ENCODE results near the gene ZBTB7C. TPM values are rescaled to one million over a fixed set of nuclear protein-coding genes. Genes with fewer than 3 reads are reported as not detected.
A peak's percentile ranks its signal among the peaks of the same experiment; 100 is the strongest.

Gene ZBTB7C
- total RNA-seq, 2 donors from 2014 or later = 25.1 to 36.4 TPM

GRCh38 chr18:48160622-48161021 lies 248.6 kb downstream of the ZBTB7C start:
- intact Hi-C loops (cut with DNase I) = no loop called here
- Histone ChIP-seq H3K4me3 (no peak overlapping the region), H3K9me3 (no peaks in the 10 kb centered on the region), H3K36me3 (no peaks in the 10 kb centered on the region), H3K4me1 (peaks cover 5% of the 10 kb centered on the region), H3K9ac (ENCODE audit: low read depth in 2 of 2, low read length in 2 of 2) (peak overlapping the region in 1 of 2 donors; percentile 62), H3K27ac (peak overlapping the region; percentile 95), H3K27me3 (no peaks in the 10 kb centered on the region)
- DNase-seq = no peak
- no peak for TF ChIP-seq CTCF (IDR thresholded peaks at IDR 0.05)

GRCh38 chr18:48159816-48160215 lies 249.4 kb downstream of the ZBTB7C start:
- no peak overlapping the region for H3K4me3 ChIP-seq
- no peaks in the 10 kb centered on the region for H3K27me3 ChIP-seq
- no peak for TF ChIP-seq CTCF (IDR thresholded peaks at IDR 0.05)
- peaks cover 5% of the 10 kb centered on the region for H3K4me1 ChIP-seq
- H3K27ac ChIP-seq = no peak overlapping the region
- peak; percentile 21 for DNase-seq
- intact Hi-C loops (cut with DNase I) = no loop called here
- H3K36me3 ChIP-seq = no peaks in the 10 kb centered on the region
- no peaks in the 10 kb centered on the region for H3K9me3 ChIP-seq
- peak overlapping the region in 1 of 2 donors; percentile 9 for H3K9ac ChIP-seq (ENCODE audit: low read depth in 2 of 2, low read length in 2 of 2)

GRCh38 chr18:48158721-48159120 lies 250.5 kb downstream of the ZBTB7C start:
- H3K9ac ChIP-seq (ENCODE audit: low read depth in 2 of 2, low read length in 2 of 2) = no peak overlapping the region
- DNase-seq = no peak
- no peaks in the 10 kb centered on the region for H3K27me3 ChIP-seq
- H3K4me1 ChIP-seq = peaks cover 5% of the 10 kb centered on the region
- H3K9me3 ChIP-seq = no peaks in the 10 kb centered on the region
- no peaks in the 10 kb centered on the region for H3K36me3 ChIP-seq
- H3K27ac ChIP-seq = no peak overlapping the region
- H3K4me3 ChIP-seq = no peak overlapping the region
- intact Hi-C loops (cut with DNase I) = no loop called here
- no peak for TF ChIP-seq CTCF (IDR thresholded peaks at IDR 0.05)

GRCh38 chr18:48157956-48158355 lies 251.2 kb downstream of the ZBTB7C start:
- H3K4me3 ChIP-seq = no peak overlapping the region
- intact Hi-C loops (cut with DNase I) = no loop called here
- H3K27me3 ChIP-seq = no peaks in the 10 kb centered on the region
- no peak for TF ChIP-seq CTCF (IDR thresholded peaks at IDR 0.05)
- no peak overlapping the region for H3K27ac ChIP-seq
- H3K36me3 ChIP-seq = no peaks in the 10 kb centered on the region
- H3K9me3 ChIP-seq = no peaks in the 10 kb centered on the region
- DNase-seq = no peak
- peaks cover 5% of the 10 kb centered on the region for H3K4me1 ChIP-seq
- no peak overlapping the region for H3K9ac ChIP-seq (ENCODE audit: low read depth in 2 of 2, low read length in 2 of 2)

GRCh38 chr18:48155856-48156255 lies 253.3 kb downstream of the ZBTB7C start:
- Histone ChIP-seq H3K9me3 (no peaks in the 10 kb centered on the region), H3K36me3 (no peaks in the 10 kb centered on the region), H3K4me1 (no peaks in the 10 kb centered on the region), H3K9ac (ENCODE audit: low read depth in 2 of 2, low read length in 2 of 2) (no peak overlapping the region), H3K4me3 (no peak overlapping the region), H3K27me3 (no peaks in the 10 kb centered on the region), H3K27ac (no peak overlapping the region)
- DNase-seq = no peak
- no peak for TF ChIP-seq CTCF (IDR thresholded peaks at IDR 0.05)
- intact Hi-C loops (cut with DNase I) = no loop called here

GRCh38 chr18:48154828-48155227 lies 254.4 kb downstream of the ZBTB7C start:
- Histone ChIP-seq H3K4me1 (no peaks in the 10 kb centered on the region), H3K27ac (no peak overlapping the region), H3K27me3 (no peaks in the 10 kb centered on the region), H3K4me3 (no peak overlapping the region), H3K9me3 (no peaks in the 10 kb centered on the region), H3K36me3 (no peaks in the 10 kb centered on the region), H3K9ac (ENCODE audit: low read depth in 2 of 2, low read length in 2 of 2) (no peak overlapping the region)
- intact Hi-C loops (cut with DNase I) = no loop called here
- no peak for DNase-seq
- no peak for TF ChIP-seq CTCF (IDR thresholded peaks at IDR 0.05)

Data from colonic mucosa (tissue), 4 donors.